ENCODE results near the gene STRIP1.
A peak's percentile ranks its signal among the peaks of the same experiment; 100 is the strongest.
"Not testable (repeated sequence)": the region's sequence is repeated elsewhere in the genome, so short reads cannot be mapped to it uniquely, and the experiment has no call there.

The STRIP1 gene

DNA sequence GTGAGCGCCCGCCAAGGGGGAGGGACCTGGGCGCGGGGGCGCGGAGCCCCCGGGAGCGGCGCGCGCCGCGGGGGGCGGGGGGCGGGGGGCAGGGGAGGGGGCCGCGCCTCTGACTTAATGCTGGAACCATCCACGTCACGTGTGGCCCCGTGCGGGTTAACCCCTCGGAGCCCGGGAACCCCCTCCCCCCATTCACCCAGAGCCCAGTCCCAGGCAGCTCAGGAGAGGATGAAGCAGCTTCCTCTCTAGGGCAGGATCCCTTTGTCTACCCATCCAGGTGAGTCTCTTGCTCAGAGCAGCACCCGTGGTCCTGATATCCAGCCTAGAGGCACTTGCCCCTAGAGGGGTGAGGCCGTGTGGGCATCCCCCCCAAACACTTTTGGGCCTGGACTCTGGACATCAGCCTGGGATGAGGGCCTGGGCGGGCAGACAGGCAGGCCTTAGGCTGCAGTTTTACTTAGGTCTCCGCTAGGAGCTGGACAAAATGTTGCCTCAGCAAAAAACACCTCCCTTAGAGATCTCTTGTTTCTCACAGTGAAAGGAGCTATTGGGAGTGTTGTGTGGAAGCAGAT, 36.3 kb downstream of the STRIP1 start, which contains the start of gene ALX3:
Gene ALX3 (minus strand): TSS at position 2 of the 572 bp plus-strand sequence. CDS start 60 bp downstream, outside the sequence.
- no peak for DNase-seq

DNA sequence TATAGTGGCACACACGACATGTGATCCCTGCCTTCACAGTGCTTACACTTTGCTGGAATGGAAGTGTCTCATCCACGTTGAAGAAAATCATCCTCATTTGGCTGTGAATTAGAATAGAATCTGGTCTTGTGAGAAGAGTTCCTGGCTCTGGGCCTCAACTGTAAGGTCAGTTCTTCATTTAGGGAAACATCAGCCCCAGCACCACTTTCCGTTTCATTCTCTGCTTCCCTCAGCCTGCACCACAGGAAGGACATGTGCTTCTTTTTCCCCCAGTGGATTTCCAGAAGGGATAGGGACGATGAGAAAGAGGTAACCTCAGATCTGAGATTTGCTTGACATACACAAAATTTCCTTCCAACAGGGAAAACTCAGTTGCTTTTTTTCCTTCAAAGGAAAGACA, 39.7 kb downstream of the STRIP1 start:
- no peak for DNase-seq

GRCh38 chr1:110076789-110077500, 42.5 kb downstream of the STRIP1 start:
- DNase-seq: no peak

DNA sequence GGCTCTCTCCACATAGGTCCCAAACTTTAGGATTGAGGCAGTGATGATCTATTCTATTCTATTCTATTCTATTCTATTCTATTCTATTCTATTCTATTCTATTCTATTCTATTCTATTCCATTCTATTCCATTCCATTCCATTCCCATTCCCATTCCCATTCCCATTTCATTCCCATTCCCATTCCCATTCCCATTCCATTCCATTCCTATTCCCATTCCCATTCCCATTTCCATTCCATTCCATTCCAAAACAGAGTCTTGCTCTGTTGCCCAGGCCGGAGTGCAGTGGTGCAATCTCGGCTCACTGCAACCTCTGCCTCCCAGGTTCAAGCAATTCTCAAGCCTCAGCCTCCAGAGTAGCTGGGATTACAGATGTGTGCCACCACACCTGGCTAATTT, 45.6 kb downstream of the STRIP1 start:
- not testable (repeated sequence) for DNase-seq

GRCh38 chr1:110081061-110081460, 46.6 kb downstream of the STRIP1 start:
- DNase-seq: no peak

GRCh38 chr1:110082477-110082876, 48.1 kb downstream of the STRIP1 start:
- DNase-seq: no peak

GRCh38 chr1:110083061-110083865, 48.8 kb downstream of the STRIP1 start:
- no peak for DNase-seq

DNA sequence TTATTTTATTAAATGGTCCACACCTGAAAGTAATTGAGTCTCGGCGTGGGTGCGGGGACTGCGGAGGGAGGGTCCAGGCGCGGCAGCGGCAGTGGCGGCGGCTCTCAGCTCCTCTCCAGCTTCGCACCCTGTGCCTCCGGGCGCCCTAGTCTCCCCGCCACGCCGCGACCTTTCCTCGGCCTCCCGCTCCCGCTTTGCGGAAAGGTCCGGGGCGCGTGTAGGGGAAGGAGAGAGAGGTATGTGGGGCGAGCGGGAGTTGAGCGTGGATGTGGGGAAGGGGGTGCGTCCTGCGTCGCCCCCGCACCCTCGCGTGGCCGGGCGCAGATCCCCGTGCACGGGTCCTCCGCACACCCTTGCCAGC, 49.4 kb downstream of the STRIP1 start:
- DNase-seq: peak in 1 of 2 donors; percentile 29

DNA sequence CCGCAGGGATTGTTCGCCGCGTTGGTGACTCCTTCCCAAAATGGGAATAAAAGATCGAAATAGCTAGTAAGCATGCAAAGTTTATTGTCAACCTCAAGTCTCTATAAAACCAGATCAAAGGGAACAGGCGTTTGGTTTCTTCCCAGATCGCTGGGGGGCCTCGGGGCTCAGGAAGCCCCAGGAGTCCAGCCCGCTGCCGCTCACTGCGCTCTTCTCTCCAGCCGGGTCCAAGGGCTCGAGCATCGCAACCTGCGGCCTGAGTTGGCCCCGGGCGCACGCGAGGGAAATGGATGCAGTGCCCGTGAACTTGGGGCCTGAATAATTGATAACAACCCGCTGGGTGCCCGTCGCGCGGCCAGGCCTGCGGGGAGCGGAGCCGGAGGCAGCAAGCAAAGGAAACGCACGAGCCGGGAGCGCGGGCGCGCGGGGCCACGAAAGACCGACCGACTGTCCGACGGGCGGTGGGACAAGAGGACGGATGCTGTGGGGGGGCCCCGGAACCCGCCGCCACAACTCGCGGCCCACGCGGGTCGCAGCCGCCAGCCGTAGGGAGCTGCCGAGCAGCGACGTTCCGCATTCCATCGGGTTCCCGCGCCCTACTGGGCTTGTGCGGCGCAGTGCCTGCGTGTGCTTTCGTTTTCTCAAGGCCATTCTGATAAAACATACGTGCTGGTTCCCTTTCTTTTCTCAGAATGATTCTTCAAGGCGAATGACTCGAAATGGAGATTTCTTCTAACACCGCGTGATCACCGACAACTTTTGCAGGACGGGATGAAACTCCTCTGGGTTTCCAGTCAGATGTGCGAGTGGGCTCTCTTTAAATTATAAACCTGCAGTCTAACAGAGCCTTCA, 50.0 kb downstream of the STRIP1 start:
- peak; percentile 28 to 39 for DNase-seq

DNA sequence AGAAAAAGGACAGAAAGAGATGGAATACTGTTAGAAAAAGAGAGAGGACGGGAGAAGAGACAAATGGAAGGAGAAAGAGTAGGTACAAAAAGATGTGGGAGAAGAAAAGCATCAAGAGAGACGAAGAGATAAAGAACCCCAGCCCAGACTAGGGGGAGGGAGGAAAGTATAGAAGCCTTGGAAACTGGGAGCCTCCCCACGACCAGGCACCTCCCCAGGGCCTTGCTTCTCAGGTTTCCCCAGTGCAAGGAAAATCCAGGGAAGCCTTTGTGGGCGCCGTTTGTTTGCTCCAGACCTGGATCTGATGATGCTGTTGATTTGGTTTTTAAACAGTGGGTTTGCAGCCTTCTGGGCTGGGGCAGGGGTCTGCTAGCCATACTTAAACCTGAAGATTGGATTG, 51.2 kb downstream of the STRIP1 start:
- DNase-seq: no peak

DNA sequence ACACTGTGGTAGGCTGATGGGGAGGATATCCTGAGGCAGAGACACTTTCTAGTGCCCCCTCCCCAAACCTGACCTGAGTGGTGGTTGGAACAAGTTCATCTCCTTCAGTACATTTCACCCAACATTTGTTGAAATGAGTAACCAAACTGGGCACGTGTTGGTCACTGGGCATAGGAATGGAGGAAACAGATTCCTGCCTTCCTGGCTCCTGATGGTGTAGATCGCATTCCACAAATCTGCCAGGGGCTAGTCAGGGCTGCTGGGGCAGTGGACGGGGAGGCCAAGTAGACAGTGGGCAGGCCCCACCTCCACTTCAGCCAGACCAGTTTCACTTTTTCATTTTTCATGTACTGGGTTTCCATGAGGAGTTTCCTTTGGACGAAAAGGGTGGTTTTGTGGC, 52.5 kb downstream of the STRIP1 start:
- DNase-seq: no peak

DNA sequence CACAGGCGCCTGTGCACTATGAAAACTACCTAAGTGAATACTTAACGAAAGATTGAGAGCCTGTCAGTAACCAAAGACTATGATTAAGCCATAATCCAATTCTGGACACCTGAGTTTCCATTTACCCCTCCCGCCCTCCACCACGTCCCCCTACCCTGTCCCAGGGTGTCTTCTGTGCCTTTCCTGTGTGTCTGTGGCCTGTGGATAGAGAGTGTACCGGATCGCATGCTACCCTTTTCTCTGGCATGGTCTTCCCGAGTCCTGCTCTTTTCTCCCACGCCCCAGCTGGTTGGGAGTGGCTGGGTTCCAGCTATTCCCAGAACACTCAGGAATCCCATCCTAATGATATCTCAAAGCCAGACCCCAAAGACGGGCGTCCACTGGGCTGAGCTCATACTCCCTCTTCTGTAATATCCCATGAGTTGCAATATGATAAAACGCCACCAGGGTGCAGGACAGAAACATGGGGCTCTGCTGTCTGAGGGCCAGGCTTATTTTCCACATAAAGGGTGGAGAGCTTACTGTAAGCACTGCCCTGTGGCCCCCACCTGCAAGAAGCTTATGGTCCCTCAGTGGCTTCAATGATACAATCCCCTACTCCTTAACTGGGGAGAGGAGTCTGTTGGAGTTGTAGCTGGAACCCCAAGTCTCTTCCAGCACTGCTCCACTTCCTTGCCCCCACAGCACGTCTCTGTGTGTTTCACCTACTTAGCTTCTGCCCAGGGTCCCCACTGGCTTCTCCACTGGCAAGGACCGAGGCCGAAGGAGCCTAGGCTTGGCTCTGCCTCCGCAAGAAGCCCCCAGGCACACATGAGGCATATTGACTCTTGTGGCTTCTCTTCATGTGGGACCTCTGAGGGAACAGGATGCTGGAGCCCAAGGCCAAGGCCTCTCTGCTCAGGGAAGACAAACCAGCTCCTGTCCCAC, 53.7 kb downstream of the STRIP1 start:
- peak; percentile 46 to 59 for DNase-seq

- DNase-seq: no peak
These were observed 54.4 kb downstream of the STRIP1 start for GRCh38 chr1:110088739-110089316.

GRCh38 chr1:110089561-110090275, 55.3 kb downstream of the STRIP1 start:
- DNase-seq: no peak

DNA sequence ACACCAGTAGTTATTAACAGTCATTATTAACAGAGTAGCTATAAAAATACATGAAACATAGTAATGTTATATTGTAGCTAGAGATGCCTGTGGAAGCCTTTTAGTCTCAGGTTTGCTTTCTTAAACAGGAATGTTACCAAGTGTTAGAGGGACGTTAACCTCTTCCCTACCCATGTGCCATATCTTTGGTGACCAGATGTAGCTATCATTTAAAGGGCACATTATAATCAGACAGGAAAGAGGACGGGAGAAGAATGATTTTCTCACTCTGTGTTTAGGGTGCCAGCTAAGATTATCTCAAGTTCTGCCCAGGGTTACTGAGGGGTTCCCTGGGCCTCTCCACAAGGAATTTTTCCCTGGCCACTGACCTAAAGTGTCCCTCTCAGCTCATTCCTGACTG, 57.0 kb downstream of the STRIP1 start:
- no peak for DNase-seq

DNA sequence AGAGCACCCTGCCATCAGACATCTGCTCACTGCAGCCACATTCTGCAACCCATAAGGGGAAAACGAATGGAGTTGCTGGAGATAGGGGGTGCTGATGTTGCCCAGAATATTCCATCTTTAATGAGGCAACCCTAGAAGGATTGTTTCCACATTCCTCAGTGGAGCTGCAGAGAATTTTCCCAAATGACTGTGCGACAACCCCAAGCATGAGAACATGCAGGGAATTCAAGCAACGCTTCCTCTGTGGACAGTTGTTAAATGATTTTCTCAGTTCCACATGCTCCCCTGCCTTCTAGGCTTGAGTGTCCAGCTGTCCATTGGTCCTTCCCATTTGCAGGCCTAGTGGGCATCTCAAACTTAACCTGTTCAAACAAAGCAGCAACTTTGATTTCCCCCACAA, 57.4 kb downstream of the STRIP1 start:
- DNase-seq: no peak

DNA sequence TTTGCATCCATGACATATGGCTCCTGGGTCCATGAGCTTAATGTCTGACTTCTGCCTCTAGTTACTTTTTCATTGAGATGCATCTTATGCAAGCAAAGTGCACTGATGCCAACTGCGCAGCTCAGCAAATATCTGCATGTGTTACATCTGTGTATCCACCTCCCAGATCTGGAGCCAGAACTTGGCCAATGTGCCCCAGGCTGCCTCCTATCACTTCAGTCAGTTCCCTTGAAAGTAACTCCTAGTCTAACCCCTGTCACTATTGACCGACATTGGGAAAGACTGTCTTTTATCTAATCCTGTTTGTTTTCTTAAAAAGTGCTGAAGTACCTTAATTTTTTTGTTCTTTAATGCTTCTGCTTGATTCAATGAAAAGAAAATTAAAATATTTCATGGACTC, 58.6 kb downstream of the STRIP1 start:
- DNase-seq: no peak

GRCh38 chr1:110094931-110095654, 60.7 kb downstream of the STRIP1 start:
- DNase-seq: no peak

GRCh38 chr1:110097507-110098221, 63.2 kb downstream of the STRIP1 start:
- DNase-seq: no peak

Data from stimulated activated CD4-positive, alpha-beta T cell treated with anti-CD3 and anti-CD28 coated beads, Interleukin-2, amount 100 ng/mL, for 24 hours (primary cell).